SK-N-SH (cell line): ENCODE data around the gene TEX52.

Experiments used
- CTCF ChIP-seq: fragments of 200-600 bp; sonication (generic); IDR thresholded peaks from 2 replicates; pipeline ENCODE4 v1.6.1; 2017; ENCODE audit warnings: antibody characterized with exemption, mild to moderate bottlenecking, moderate library complexity
- EZH2phosphoT487 ChIP-seq: fragments of 200-600 bp; sonication (generic); IDR thresholded peaks from 2 replicates; pipeline ENCODE4 v1.6.1; 2017; ENCODE audit warnings: low read depth, mixed run types, mild to moderate bottlenecking, antibody characterized with exemption, moderate library complexity, borderline replicate concordance

GRCh38 chr12:2862876-2863275, 6.0 kb upstream of the TEX52 start:
- TF ChIP-seq EZH2phosphoT487 (no peak), CTCF (no peak)
